Heart left ventricle (tissue), 16 donors: ENCODE data around the gene TBCD. TPM values are rescaled to one million over a fixed set of nuclear protein-coding genes. Genes with fewer than 3 reads are reported as not detected.

ENCODE experiments used
- ATAC-seq, 4 donors: fragments of 200-7000 bp; cut with Tn5 transposase; one replicate each; pipeline ENCODE4 v1.9.1; 2020 to 2022; ENCODE audit warnings: moderate library complexity in 4 of 4, mild to moderate bottlenecking in 3 of 4, moderate number of reproducible peaks in 1 of 4
- DNase-seq, 5 donors: peaks; one replicate each; pipeline ENCODE4 v3.0.0-alpha.2; 2020
- H3K27ac ChIP-seq, 12 donors: fragments of 200-600 bp; sonication (generic) in 4 of 12; one replicate each; pipeline versions ENCODE4 v1.5.0 to v1.8.0; 2016 to 2022; ENCODE audit warnings: mild to moderate bottlenecking in 2 of 12
- H3K27me3 ChIP-seq, 9 donors: fragments of 200-600 bp; sonication (generic) in 2 of 9; one replicate each; pipeline versions ENCODE4 v1.5.1 to v1.8.0; 2016 to 2022; ENCODE audit warnings: mild to moderate bottlenecking in 3 of 9
- H3K36me3 ChIP-seq, 9 donors: fragments of 200-600 bp; sonication (generic) in 2 of 9; one replicate each; pipeline versions ENCODE4 v1.5.0 to v1.8.0; 2018 to 2022; ENCODE audit warnings: mild to moderate bottlenecking in 2 of 9
- H3K4me1 ChIP-seq, 12 donors: fragments of 200-600 bp; sonication (generic) in 4 of 12; one replicate each; pipeline versions ENCODE4 v1.5.0 to v1.8.0; 2016 to 2022; ENCODE audit warnings: mild to moderate bottlenecking in 3 of 12
- H3K4me3 ChIP-seq, 12 donors: fragments of 200-600 bp; sonication (generic) in 4 of 12; one replicate each; pipeline versions ENCODE4 v1.5.0 to v1.8.0; 2017 to 2022; ENCODE audit warnings: mild to moderate bottlenecking in 9 of 12, moderate library complexity in 4 of 12
- H3K9me3 ChIP-seq, 12 donors: fragments of 200-600 bp; sonication (generic) in 4 of 12; one replicate each; pipeline versions ENCODE4 v1.5.0 to v1.8.0; 2016 to 2022; ENCODE audit warnings: mild to moderate bottlenecking in 1 of 12
- POLR2A ChIP-seq, 2 donors: fragments of 450-650 bp; IDR thresholded peaks; one replicate each; pipeline ENCODE4 v1.6.1; 2017; ENCODE audit warnings: antibody characterized with exemption in 2 of 2, mild to moderate bottlenecking in 2 of 2, moderate library complexity in 2 of 2
- WGBS, 4 donors: extraction: QIAGEN DNeasy Blood & Tissue Kit in 2 of 4; methylation state at CpG; one replicate each; pipeline versions ENCODE4 v1.1.5 to v1.1.7; 2013 to 2018; 5-methylcytosine and 5-hydroxymethylcytosine counted together
- intact Hi-C, 10 donors: fragments of 100-400 bp; cut with DNase I; formaldehyde crosslinking; loops; one replicate each; pipeline versions ENCODE4 v1.11.1 to v1.14.2; 2022
- polyA plus RNA-seq, 2 donors: library from polyadenylated mRNA; stranded (reverse); fragments of 200-250 nt; gene quantifications; one replicate each; pipeline ENCODE4 v1.2.3, GENCODE V29; 2013
- total RNA-seq, 9 donors: library from RNA; depleted of rRNA in 2 of 9; stranded (reverse); fragments of >200 nt in 2 of 9; fragmentation: NEBNext Ultra II Directional in 3 of 9; extraction: Animal tissue kit (Norgen Biotek cat#: 25700) in 3 of 9; gene quantifications; one replicate each; pipeline versions ENCODE4 v1.1.0 to v1.2.4, GENCODE V29; 2016 to 2023
- TF ChIP-seq, protein P1 (sequence below), 12 donors: fragments of 200-600 bp; sonication (generic) in 4 of 12; IDR thresholded peaks; one replicate each; pipeline versions ENCODE4 v1.5.0 to v1.8.0; 2018 to 2022; ENCODE audit warnings: antibody characterized with exemption in 12 of 12, mild to moderate bottlenecking in 5 of 12
- donor health status: ischemic (EF 13 %, LVEDD 7.1; RV severe dilation, severe dysfunction).
- donor health status: healthy with polysubstance abuse.
- donor health status: DM: no; HTN: yes; CAD: no.
- donor health status: DM: no; HTN: no; CAD: no.
- donor health status: ischemic (EF 25% LVEDD 6.9; RV normal size, moderate dysfunction).
- donor health status: ischemic (EF 25% LVEDD 5.7; RV mildly dilated, moderate dysfunction).
- donor health status: healthy.
- donor health status: DM: yes; HTN: yes; CAD: no.
- donor health status: ischemic (EF 35%, LVEDD 5.7; RV mildly dilated, moderate dysfunction).
- donor health status: nonischemic (EF 11% LVEDD 7.7; RV severe dilation, severe dysfunction).
- donor health status: DM: yes; HTN: yes; CAD: no.
- donor health status: PGD.
- donor health status: ischemic (EF 29% LVEDD 5.4; RV normal size, mild dysfunction).
- donor health status: nonischemic (EF 23%, LVEDD 6.1; RV moderate dilation, normal function).

Gene TBCD
- total and polyA plus RNA-seq, 11 donors, result 36.9 to 98.4 (median 58.5) TPM

- TF ChIP-seq, protein P1, sequence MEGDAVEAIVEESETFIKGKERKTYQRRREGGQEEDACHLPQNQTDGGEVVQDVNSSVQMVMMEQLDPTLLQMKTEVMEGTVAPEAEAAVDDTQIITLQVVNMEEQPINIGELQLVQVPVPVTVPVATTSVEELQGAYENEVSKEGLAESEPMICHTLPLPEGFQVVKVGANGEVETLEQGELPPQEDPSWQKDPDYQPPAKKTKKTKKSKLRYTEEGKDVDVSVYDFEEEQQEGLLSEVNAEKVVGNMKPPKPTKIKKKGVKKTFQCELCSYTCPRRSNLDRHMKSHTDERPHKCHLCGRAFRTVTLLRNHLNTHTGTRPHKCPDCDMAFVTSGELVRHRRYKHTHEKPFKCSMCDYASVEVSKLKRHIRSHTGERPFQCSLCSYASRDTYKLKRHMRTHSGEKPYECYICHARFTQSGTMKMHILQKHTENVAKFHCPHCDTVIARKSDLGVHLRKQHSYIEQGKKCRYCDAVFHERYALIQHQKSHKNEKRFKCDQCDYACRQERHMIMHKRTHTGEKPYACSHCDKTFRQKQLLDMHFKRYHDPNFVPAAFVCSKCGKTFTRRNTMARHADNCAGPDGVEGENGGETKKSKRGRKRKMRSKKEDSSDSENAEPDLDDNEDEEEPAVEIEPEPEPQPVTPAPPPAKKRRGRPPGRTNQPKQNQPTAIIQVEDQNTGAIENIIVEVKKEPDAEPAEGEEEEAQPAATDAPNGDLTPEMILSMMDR (IDR thresholded peaks at IDR 0.05), result no peak
- TF ChIP-seq POLR2A (IDR thresholded peaks at IDR 0.05), result no peak
- Histone ChIP-seq H3K4me1 (peaks cover 0 to 20% (median 10%) of the 10 kb centered on the region in 12 donors), H3K36me3 (peaks cover 0 to 29% (median 7%) of the 10 kb centered on the region in 9 donors), H3K27ac (peak overlapping the region; percentile 5 to 84 (median 68)), H3K9me3 (no peaks in the 10 kb centered on the region), H3K4me3 (no peak overlapping the region), H3K27me3 (no peaks in the 10 kb centered on the region)
- ATAC-seq (peak; percentile 62 to 91 (median 78)), DNase-seq (peak in 4 of 5 donors; percentile 49 to 70 (median 62))
- 51 to 65% (median 57%) methylated on average over 18 of the region's 18 CpGs for WGBS, 4 donors
- intact Hi-C loops, result no loop called here
Measured at GRCh38 chr17:82794781-82795482, 43.1 kb downstream of the TBCD start.

DNA sequence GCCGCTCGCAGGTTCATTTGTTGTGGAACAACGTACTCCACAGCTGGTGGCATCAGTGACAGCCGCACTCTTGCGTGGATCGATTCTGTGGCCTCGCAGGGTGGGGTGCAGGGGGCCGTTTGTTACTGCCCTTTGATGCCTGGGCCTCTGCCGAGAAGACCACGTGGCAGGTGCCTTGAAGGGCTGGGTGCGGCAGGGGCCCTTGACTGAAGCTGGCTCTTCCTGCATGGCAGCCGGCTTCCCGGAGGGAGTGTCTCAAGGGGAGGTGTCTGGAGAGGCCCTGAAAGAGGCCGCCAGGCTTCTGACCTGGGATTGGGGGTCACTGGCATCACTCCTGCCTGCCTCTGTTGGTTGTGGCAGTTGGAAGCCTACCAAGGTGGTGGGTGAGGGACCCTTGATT is 43.8 kb downstream of the TBCD start:
- ATAC-seq, result peak in 3 of 4 donors; percentile 9 to 52 (median 21)
- TF ChIP-seq, protein P1 (IDR thresholded peaks at IDR 0.05), result no peak
- no peak for TF ChIP-seq POLR2A (IDR thresholded peaks at IDR 0.05)
- intact Hi-C loops, result no loop called here
- H3K9me3 ChIP-seq, result no peaks in the 10 kb centered on the region
- no peak overlapping the region for H3K4me3 ChIP-seq
- DNase-seq, result no peak
- H3K27me3 ChIP-seq, result no peaks in the 10 kb centered on the region
- peaks cover 0 to 35% (median 10%) of the 10 kb centered on the region in 9 donors for H3K36me3 ChIP-seq
- WGBS, 4 donors, result 68 to 86% (median 77%) methylated on average over 6 to 14 of the region's 14 CpGs
- peak overlapping the region; percentile 5 to 84 (median 68) for H3K27ac ChIP-seq
- H3K4me1 ChIP-seq, result peaks cover 0 to 20% (median 10%) of the 10 kb centered on the region in 12 donors

DNA sequence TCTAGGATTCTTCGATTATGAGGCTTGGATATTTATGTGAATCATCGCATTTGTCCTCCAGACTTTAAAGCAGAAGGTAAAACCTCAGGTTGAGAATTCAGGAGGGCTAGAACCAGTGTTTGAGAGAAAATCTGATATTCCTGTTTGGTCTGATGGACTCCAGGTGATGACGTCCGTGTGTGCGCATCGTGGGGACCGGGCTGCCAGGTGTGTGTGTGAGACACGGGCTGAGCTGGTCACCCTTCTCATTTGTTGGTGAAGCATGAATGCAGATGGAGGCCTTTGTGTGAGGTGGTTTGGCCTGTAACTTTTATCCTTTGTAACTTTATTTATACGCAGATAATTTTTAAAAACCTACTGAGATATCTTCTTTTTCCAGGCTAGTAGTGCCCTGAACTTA is 45.2 kb downstream of the TBCD start:
- DNase-seq (no peak), ATAC-seq (no peak)
- Histone ChIP-seq H3K4me3 (no peak overlapping the region), H3K4me1 (peaks cover 0 to 20% (median 10%) of the 10 kb centered on the region in 12 donors), H3K36me3 (peaks cover 0 to 32% (median 12%) of the 10 kb centered on the region in 9 donors), H3K27ac (peak overlapping the region in 1 of 12 donors; percentile 75), H3K9me3 (no peaks in the 10 kb centered on the region), H3K27me3 (no peaks in the 10 kb centered on the region)
- intact Hi-C loops, result no loop called here
- no peak for TF ChIP-seq POLR2A (IDR thresholded peaks at IDR 0.05)
- TF ChIP-seq, protein P1 (IDR thresholded peaks at IDR 0.05), result no peak
- 97 to 98% (median 97%) methylated on average over 9 of the region's 9 CpGs for WGBS, 4 donors

GRCh38 chr17:82798752-82799151 is 46.9 kb downstream of the TBCD start:
- ATAC-seq, result no peak

More at GRCh38 chr17:82798752-82799151, 46.9 kb downstream of the TBCD start:
- Histone ChIP-seq H3K4me1 (peaks cover 0 to 28% (median 10%) of the 10 kb centered on the region in 12 donors), H3K36me3 (peaks cover 0 to 32% (median 11%) of the 10 kb centered on the region in 9 donors), H3K4me3 (no peak overlapping the region), H3K9me3 (no peaks in the 10 kb centered on the region), H3K27ac (no peak overlapping the region), H3K27me3 (no peaks in the 10 kb centered on the region)
- DNase-seq, result peak in 1 of 5 donors; percentile 17
- WGBS, 4 donors, result 96 to 100% (median 99%) methylated on average over 7 of the region's 7 CpGs
- TF ChIP-seq, protein P1 (IDR thresholded peaks at IDR 0.05), result no peak
- TF ChIP-seq POLR2A (IDR thresholded peaks at IDR 0.05), result no peak
- intact Hi-C loops, result no loop called here
